Central memory CD4-positive, alpha-beta T cell (primary cell): ENCODE results near the gene ALDH3B1.

ENCODE experiments used
- DNase-seq: peaks from one replicate; pipeline ENCODE4 v3.0.0; 2022

Gene ALDH3B1

DNA sequence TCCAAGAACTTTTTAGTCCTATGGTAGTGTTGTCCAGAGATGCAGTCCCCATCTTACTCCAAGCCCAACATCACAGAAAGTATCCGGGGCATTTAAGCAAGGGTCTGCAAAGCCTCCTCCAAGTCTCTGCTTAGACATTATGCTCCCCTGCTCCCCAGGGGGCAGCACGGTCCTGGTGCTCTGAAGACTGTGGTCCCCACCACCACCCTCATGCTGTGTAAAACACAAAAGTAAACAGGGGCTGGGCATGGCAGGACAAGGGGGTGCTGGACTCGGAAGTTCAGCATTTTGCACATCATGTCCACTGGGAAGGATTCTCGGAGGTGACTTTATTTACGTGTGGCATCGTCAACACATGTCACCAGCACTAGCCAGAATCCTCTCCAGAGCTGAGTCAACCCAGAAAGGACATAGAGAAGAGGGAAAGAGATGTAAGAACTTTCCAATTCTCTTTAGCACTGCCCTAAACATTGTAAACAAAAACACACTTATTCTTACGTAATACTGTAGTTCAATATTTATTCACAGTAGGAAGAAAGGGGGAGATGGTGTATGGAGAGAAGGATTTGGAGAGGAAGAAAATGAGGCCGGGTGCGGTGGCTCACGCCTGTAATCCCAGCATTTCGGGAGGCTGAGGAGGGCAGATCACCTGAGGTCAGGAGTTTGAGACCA, 66.4 kb downstream of the ALDH3B1 start:
- DNase-seq: no peak

DNA sequence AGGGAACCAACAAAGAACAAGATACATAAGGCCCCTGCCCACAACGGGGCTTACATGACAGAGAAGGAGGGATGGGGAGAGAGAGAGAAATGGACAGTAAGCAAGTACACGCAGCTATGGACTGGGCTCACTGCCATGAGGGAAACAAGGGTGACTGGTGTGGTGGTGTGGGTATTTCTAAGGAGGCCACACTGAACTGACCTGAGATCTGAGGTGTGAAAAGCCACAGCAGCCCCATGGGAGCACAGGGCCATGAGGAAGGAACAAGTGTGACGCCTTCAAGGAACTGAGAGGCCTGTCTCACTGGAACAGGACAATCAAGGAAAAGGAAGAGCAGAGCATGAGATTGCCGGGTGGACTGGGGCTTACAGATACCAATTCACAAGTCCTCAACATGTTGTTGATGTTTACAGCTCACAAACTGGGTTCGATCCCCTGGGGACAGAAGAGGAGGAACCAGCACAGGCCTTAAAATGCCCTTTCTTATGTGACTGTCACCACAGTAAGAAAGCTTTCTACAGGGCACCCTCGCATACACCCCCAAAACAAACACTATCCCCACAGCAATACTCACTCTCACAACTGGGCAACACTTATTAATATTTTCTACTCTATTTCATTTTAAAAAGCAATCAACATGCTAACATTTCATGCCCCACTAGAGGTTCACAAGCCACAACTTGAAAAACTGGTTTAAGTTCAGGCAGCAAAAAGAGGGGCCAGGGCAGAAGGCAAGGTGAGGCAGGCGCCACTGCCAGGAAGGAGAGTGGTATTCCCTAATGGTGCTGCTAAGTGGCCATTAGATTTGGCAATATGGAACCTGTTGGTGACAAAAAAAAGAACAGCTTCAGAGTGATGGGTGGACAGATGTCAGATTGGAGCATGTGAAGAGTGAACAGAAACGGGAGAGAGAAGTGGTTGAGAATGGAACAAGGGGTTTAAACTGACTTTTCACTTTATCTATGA, 67.8 kb downstream of the ALDH3B1 start:
- no peak for DNase-seq
